GM23248 (cell line): ENCODE measurements around the gene TAF3. TPM values are rescaled to one million over a fixed set of nuclear protein-coding genes. Genes with fewer than 3 reads are reported as not detected.
"Not testable (repeated sequence)": the region's sequence is repeated elsewhere in the genome, so short reads cannot be mapped to it uniquely, and the experiment has no call there.

Experiments used
- DNase-seq: peaks from one replicate; pipeline ENCODE4 v3.0.0-alpha.2; 2015
- H2AFZ ChIP-seq: fragments of 200-600 bp; sonication (generic); 2 replicates; pipeline ENCODE4 v1.6.1; 2016; ENCODE audit warnings: antibody characterized with exemption
- H3F3A ChIP-seq: fragments of 200-600 bp; sonication (generic); 2 replicates; pipeline ENCODE4 v1.6.1; 2016; ENCODE audit warnings: mild to moderate bottlenecking, antibody characterized with exemption, mixed run types; ENCODE audit not compliant: insufficient read depth
- H3K27ac ChIP-seq: fragments of 200-600 bp; sonication (generic); 2 replicates; pipeline ENCODE4 v1.5.1; 2016; ENCODE audit warnings: mild to moderate bottlenecking
- H3K27me3 ChIP-seq: fragments of 200-600 bp; sonication (generic); replicated peaks from 2 replicates; pipeline ENCODE4 v1.6.1; 2016; ENCODE audit warnings: mild to moderate bottlenecking; ENCODE audit not compliant: insufficient read depth
- H3K36me3 ChIP-seq: fragments of 200-600 bp; sonication (generic); 2 replicates; pipeline ENCODE4 v1.6.1; 2016; ENCODE audit warnings: low read depth, mild to moderate bottlenecking
- H3K4me1 ChIP-seq: fragments of 200-600 bp; sonication (generic); 2 replicates; pipeline ENCODE4 v1.6.1; 2016; ENCODE audit warnings: mild to moderate bottlenecking; ENCODE audit not compliant: insufficient read depth
- H3K4me2 ChIP-seq: fragments of 200-600 bp; sonication (generic); one replicate; pipeline ENCODE4 v1.6.1; 2016; ENCODE audit warnings: mild to moderate bottlenecking; ENCODE audit not compliant: unreplicated experiment
- H3K4me3 ChIP-seq: fragments of 200-600 bp; sonication (generic); 2 replicates; pipeline ENCODE4 v1.5.1; 2016; ENCODE audit warnings: mild to moderate bottlenecking
- H3K79me2 ChIP-seq: fragments of 200-600 bp; sonication (generic); 2 replicates; pipeline ENCODE4 v1.6.1; 2016; ENCODE audit warnings: mild to moderate bottlenecking; ENCODE audit not compliant: insufficient read depth
- H3K9ac ChIP-seq: fragments of 200-600 bp; sonication (generic); 2 replicates; pipeline ENCODE4 v1.6.1; 2016; ENCODE audit warnings: mild to moderate bottlenecking
- H3K9me2 ChIP-seq: fragments of 200-600 bp; sonication (generic); 2 replicates; pipeline ENCODE4 v1.6.1; 2016; ENCODE audit warnings: mixed run types, mild to moderate bottlenecking, moderate library complexity; ENCODE audit not compliant: insufficient read depth
- H3K9me3 ChIP-seq: fragments of 200-600 bp; sonication (generic); one replicate; pipeline ENCODE4 v1.6.1; 2017; ENCODE audit warnings: low read depth
- H4K20me1 ChIP-seq: fragments of 200-600 bp; sonication (generic); 2 replicates; pipeline ENCODE4 v1.6.0; 2016; ENCODE audit not compliant: insufficient read depth
- EZH2 ChIP-seq: fragments of 200-600 bp; sonication (generic); IDR thresholded peaks from 2 replicates; pipeline ENCODE4 v1.6.1; 2018; ENCODE audit warnings: antibody characterized with exemption, mild to moderate bottlenecking; ENCODE audit not compliant: insufficient read depth, poor library complexity, severe bottlenecking
- EZH2phosphoT487 ChIP-seq: fragments of 200-600 bp; sonication (generic); IDR thresholded peaks from 2 replicates; pipeline ENCODE4 v1.6.1; 2018; ENCODE audit warnings: antibody characterized with exemption, moderate library complexity, mild to moderate bottlenecking, low read depth; ENCODE audit not compliant: insufficient read depth
- WGBS, 2 experiments: methylation state at CpG; one replicate each; pipeline ENCODE4 v1.1.6; 2015 to 2017; ENCODE audit warnings: low lambda C conversion rate in 2 of 2, low coverage in 1 of 2; ENCODE audit errors: missing lambda C conversion rate in 2 of 2; 5-methylcytosine and 5-hydroxymethylcytosine counted together
- in situ Hi-C: fragments of 300-500 bp; cut with MboI; formaldehyde crosslinking; loops from 2 replicates; pipeline ENCODE4 v1.15.0; 2020
- polyA plus RNA-seq: library from polyadenylated mRNA; unstranded; fragments of >200 nt; fragmentation: Nextera tagmentation; extraction: Ambion mirVana; gene quantifications from 2 replicates; pipeline ENCODE4 v1.2.1, GENCODE V29; 2016
- total RNA-seq: library from RNA; depleted of rRNA; stranded (reverse); fragments of >200 nt; shearing (Covaris generic); gene quantifications from 2 replicates; pipeline ENCODE4 v1.2.3, GENCODE V29; 2014

Gene TAF3
- total and polyA plus RNA-seq, 2 experiments from 2014 or later, result 1.7 to 5.5 TPM

DNA sequence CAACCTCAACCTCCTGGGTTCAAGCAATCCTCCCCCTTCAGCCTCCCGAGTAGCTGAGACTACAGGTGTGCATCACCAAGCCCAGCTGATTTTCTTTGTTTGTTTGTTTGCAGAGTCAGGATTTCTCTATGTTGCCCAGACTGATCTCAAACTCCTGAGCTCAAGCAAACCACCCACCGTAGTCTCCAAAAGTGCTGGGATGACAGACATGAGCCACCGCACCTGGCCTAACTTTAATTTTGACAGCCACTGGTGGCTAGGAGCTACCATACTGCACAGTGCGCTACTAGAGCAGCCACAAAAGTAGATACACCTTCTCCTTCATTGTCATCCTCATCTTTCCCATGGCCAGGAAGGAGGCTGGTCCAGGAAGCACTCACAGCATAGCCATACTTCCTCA, 205.0 kb downstream of the TAF3 start:
- Histone ChIP-seq H3K9ac (no peak overlapping the region), H3K4me3 (no peak overlapping the region), H4K20me1 (no peaks in the 10 kb centered on the region), H3K36me3 (no peaks in the 10 kb centered on the region), H3K9me3 (no peaks in the 10 kb centered on the region), H3K4me2 (no peak overlapping the region), H3F3A (no peaks in the 10 kb centered on the region), H2AFZ (no peak overlapping the region), H3K79me2 (no peaks in the 10 kb centered on the region), H3K4me1 (0 out of 2 replicates have a peak, but pooled peaks cover 5% of the 10 kb centered on the region), H3K27ac (no peak overlapping the region), H3K9me2 (no peaks in the 10 kb centered on the region), H3K27me3 (peaks cover 17% of the 10 kb centered on the region)
- in situ Hi-C loops, result no loop called here
- DNase-seq, result no peak
- no peak for TF ChIP-seq EZH2phosphoT487
- no peak for TF ChIP-seq EZH2
- 61 to 67% methylated on average over 4 of the region's 4 CpGs for WGBS, 2 experiments

GRCh38 chr10:8023851-8024250, 205.5 kb downstream of the TAF3 start:
- Histone ChIP-seq H3K9ac (no peak overlapping the region), H3K4me3 (no peak overlapping the region), H2AFZ (no peak overlapping the region), H4K20me1 (no peaks in the 10 kb centered on the region), H3K27ac (no peak overlapping the region), H3F3A (no peaks in the 10 kb centered on the region), H3K4me1 (0 out of 2 replicates have a peak, but pooled peaks cover 5% of the 10 kb centered on the region), H3K9me3 (no peaks in the 10 kb centered on the region), H3K9me2 (no peaks in the 10 kb centered on the region), H3K79me2 (no peaks in the 10 kb centered on the region), H3K27me3 (peaks cover 17% of the 10 kb centered on the region), H3K4me2 (no peak overlapping the region), H3K36me3 (no peaks in the 10 kb centered on the region)
- 67 to 68% methylated on average over 2 of the region's 2 CpGs for WGBS, 2 experiments
- DNase-seq, result no peak
- TF ChIP-seq EZH2 (no peak), EZH2phosphoT487 (no peak)
- in situ Hi-C loops, result no loop called here

GRCh38 chr10:8026349-8027259, 208.3 kb downstream of the TAF3 start:
- H3K4me3 ChIP-seq, result peak overlapping the region; percentile 41
- H3K36me3 ChIP-seq, result no peaks in the 10 kb centered on the region
- WGBS, 2 experiments, result 25 to 28% methylated on average over 17 of the region's 17 CpGs
- no peak for TF ChIP-seq EZH2phosphoT487
- TF ChIP-seq EZH2, result no peak
- DNase-seq, result no peak
- H2AFZ ChIP-seq, result peak overlapping the region; percentile 12; the same call in 1 of the 2 replicates
- H3K9me2 ChIP-seq, result no peaks in the 10 kb centered on the region
- no peaks in the 10 kb centered on the region for H3K9me3 ChIP-seq
- H4K20me1 ChIP-seq, result no peaks in the 10 kb centered on the region
- H3K4me1 ChIP-seq, result 0 out of 2 replicates have a peak, but pooled peaks cover 5% of the 10 kb centered on the region
- H3F3A ChIP-seq, result no peaks in the 10 kb centered on the region
- no peak overlapping the region for H3K9ac ChIP-seq
- in situ Hi-C loops, result no loop called here
- H3K79me2 ChIP-seq, result no peaks in the 10 kb centered on the region
- peak overlapping the region; percentile 59 for H3K4me2 ChIP-seq
- peaks cover 18% of the 10 kb centered on the region for H3K27me3 ChIP-seq
- H3K27ac ChIP-seq, result no peak overlapping the region

GRCh38 chr10:8031211-8031610, 212.9 kb downstream of the TAF3 start:
- H2AFZ ChIP-seq, H3K9me3 ChIP-seq, H3F3A ChIP-seq, H3K36me3 ChIP-seq, H3K79me2 ChIP-seq, H3K4me3 ChIP-seq, H4K20me1 ChIP-seq, DNase-seq, H3K9me2 ChIP-seq, H3K27ac ChIP-seq, in situ Hi-C loops, H3K4me1 ChIP-seq, H3K4me2 ChIP-seq, H3K9ac ChIP-seq: not testable (repeated sequence)
- WGBS, 2 experiments, result 64 to 68% methylated on average over 5 of the region's 5 CpGs
- peaks cover 45% of the 10 kb centered on the region for H3K27me3 ChIP-seq
